ENCODE measurements around the gene RBM42. TPM values are rescaled to one million over a fixed set of nuclear protein-coding genes. Genes with fewer than 3 reads are reported as not detected.
"Not testable (repeated sequence)": the region's sequence is repeated elsewhere in the genome, so short reads cannot be mapped to it uniquely, and the experiment has no call there.

Gene RBM42, protein sequence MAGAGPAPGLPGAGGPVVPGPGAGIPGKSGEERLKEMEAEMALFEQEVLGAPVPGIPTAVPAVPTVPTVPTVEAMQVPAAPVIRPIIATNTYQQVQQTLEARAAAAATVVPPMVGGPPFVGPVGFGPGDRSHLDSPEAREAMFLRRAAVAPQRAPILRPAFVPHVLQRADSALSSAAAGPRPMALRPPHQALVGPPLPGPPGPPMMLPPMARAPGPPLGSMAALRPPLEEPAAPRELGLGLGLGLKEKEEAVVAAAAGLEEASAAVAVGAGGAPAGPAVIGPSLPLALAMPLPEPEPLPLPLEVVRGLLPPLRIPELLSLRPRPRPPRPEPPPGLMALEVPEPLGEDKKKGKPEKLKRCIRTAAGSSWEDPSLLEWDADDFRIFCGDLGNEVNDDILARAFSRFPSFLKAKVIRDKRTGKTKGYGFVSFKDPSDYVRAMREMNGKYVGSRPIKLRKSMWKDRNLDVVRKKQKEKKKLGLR
- polyA plus RNA-seq (2013, experiment 1 of 2; ENCODE audit: insufficient read length): 84.5 TPM
- polyA plus RNA-seq (2013, experiment 2 of 2; ENCODE audit: insufficient read length): 83.8 TPM

DNA sequence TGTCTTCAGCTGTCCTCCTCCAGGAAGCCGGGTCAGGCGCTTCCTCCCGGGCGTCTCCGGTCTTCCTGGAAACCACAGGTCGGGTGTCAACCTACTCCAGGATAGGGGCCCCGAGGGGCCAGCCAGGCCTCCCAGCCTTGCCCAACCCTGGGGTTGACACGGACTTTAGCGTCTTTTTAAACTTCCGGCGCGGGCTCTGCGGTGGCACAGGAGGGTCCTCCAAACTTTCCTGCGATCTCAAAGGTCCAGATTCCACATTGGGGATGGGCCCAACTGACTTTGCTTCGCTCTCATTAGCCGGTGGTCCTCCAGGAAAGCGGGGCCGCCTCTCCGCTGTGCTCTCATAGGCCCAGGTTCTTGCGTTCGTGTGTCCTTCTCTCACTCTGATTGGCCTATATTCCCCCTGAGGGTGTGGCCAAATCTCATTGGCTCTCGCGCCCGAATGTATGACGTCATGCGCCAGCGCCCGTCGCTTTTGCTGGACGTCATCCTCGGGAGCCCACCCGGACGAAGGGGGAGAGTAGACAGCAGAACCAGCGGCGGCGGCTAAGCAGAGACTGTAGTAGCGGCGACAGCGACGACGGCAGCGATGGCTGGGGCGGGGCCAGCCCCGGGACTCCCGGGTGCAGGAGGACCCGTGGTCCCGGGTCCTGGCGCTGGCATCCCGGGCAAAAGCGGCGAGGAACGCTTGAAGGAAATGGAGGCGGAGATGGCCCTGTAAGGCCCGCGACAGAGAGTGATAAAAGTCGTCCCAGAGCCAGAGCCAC lies at the start of gene RBM42:
RBM42 (plus strand) TSS at position 472 of the 767 bp plus-strand sequence; CDS start at position 590, 118 bp downstream.
- DNase-seq: peak; percentile 99

DNA sequence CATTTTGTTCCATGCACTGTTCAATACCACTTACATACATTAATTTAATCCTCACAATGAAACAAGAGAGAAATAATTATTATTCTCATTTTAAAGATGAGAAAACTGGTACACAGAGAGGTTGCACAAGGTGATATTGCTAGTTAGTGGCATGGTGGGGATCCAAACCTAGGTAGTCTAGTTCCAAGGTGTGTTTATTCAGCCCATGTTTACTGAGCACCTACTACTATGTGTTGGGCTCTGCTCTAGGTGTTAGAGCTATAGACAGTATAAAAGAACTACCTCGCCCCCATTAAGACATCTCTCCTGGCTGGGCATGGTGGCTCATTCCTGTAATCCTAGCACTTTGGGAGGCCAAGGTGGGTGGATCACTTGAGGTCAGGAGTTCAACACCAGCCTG lies 46.1 kb upstream of the RBM42 start:
- no peak for DNase-seq

DNA sequence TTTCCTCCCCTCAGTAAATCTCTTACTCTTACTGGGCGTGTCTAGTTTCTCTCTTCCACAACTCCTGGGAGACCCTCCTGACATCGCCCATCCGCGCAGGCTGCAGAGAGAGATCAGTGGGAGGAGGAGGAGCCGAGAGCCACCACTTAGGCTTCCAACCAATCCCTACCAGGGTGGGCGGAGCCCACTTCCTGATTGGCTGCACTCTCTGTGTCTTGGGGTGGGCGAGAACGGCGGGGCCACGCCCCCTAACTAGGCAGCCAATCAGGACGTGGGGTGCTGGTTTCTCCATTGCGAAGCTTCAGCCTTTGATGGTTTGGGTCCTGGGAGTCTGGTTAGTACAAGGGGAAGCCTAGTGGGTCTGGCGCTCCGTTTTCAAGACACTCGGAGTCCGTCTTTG lies 43.0 kb upstream of the RBM42 start, which contains the start of gene PMIS2:
PMIS2 (plus strand) TSS at position 326 of the 400 bp plus-strand sequence. CDS start 87 bp downstream, outside the sequence.
- no peak for DNase-seq

DNA sequence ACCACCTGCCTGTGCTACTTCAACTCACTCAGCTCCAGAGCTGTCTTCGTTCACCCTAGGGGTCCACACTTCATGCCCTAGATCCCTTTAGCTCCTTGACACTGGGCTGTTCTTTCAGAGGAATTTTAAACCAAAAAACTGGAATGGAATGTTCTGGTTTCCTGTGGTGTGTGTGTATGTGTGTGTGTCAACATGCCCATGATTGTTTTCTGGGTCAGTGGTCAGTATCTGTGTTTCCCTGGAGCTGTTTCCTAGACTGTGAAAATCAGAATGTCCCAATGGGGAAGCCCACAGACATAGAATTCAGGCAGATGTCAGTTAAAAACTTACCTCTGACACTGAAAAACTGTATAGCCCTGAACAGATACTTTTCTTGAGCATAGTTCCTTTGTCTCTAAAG lies 41.5 kb upstream of the RBM42 start:
- no peak for DNase-seq

DNA sequence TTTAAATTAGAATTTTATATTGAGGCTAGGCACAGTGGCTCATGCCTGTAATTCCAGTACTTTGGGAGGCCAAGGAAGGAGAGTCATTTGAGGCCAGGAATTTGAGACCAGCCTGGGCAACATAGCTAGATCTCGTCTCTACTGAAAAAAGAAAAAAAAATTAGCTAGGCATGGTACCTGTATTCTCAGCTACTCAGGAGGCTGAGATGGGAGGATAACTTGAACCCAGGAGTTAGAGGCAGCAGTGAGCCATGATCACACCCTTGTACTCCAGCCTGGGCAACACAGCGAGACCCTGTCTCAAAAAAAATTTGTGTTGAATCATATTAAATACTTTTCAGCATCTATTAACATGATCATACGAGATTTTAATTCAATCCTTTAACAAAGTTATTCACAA lies 38.0 kb upstream of the RBM42 start:
- no peak for DNase-seq

DNA sequence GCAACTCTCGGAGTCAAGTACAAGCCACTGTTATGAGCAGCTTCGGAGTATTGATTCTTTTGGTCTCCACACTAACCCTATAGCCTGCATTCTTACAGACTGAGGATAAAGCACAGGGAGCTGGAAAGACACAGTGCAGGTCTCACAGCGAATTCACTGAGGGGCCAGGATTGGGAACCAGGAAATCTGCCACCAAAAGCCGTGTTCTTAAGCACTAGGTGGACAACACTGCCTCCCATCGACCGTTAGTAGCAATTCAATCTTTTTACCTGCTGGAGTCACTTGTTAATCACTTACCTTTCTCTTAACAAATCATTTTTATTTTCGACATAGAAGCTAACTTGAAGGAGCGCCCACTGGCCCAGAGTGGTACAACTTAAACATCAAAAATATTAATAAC lies 36.6 kb upstream of the RBM42 start:
- DNase-seq: no peak

DNA sequence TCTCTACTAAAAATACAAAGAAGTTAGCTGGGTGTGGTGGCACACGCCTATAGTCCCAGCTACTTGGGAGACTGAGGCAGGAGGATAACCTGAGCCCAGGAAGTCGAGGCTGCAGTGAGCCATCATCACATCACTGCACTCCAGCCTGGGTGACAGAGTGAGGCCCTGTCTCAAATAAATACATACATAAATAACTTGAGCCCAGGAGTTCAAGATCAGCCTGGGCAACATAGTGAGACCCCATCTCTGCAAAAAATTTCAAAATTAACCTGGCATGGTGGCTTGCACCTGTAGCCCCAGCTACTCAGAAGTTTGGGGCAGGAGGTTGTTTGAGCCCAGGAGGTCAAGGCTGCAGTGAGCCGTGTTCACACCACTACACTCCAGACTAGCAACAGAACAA lies 33.8 kb upstream of the RBM42 start:
- not testable (repeated sequence) for DNase-seq

DNA sequence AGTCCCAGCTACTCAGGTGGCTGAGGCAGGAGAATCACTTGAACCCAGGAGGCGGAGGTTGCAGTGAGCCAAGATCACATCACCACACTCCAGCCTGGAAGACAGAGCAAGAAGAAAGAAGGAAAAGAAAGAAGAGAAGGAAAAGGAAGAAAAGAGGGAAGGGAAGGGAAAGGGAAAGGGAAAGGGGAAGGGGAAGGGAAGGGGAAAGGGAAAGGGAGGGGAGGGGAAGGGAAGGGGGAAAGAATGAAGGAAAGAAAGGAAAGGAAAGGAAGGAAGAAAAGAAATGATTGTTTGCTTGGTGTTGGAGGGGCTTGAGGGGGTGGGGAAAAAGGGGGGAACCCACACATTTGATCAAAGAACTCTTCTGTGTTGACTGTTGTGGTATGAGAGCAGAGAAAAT lies 32.9 kb upstream of the RBM42 start:
- DNase-seq: no peak

DNA sequence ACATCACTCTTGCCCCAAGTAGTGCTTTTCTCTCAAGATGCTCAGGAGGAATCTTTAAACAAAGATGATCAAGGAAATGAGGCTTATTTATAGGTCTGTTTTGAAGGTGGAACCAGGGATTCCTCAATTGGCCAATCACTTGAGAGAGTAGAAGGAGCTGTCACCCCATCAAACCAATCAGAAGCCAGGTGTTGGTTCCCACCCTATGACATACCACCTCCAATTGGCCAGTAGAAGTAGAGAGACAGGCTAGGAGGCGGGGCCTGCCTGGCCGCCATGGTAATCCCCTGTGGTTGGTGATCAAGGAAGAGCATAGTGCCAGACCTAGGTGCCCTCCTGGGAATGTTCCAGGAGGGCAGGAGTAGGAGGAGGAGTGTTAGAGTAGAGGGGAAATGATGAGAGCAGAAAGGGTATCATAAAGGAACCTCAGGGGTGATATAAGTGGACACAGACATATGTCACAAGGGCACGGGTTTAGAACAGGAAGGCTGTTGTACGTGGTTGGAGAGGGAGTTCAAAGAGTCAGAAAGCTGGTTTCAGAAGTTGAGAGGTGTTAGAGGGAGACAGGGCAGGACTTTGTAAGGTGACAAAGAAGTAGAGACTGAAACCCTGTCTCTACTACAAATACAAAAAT lies 32.4 kb upstream of the RBM42 start:
- DNase-seq: no peak

DNA sequence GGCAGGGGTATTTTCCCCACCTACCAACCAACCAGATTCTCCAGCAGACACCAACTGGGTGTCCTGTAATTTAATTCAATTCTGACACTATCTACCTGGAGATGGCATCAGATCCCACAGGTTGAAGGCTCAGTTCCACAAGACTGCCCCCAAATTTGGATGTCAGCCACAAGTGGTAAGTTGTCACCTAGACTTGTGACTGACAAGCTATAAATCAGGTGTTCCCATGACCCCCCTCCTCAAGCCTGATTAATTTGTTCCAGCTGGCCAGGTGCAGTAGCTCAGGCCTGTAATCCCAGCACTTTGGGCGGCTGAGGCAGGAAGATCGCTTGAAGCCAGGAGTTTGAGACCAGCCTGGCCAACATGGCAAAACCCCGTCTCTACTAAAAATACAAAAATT lies 26.9 kb upstream of the RBM42 start:
- DNase-seq: no peak

DNA sequence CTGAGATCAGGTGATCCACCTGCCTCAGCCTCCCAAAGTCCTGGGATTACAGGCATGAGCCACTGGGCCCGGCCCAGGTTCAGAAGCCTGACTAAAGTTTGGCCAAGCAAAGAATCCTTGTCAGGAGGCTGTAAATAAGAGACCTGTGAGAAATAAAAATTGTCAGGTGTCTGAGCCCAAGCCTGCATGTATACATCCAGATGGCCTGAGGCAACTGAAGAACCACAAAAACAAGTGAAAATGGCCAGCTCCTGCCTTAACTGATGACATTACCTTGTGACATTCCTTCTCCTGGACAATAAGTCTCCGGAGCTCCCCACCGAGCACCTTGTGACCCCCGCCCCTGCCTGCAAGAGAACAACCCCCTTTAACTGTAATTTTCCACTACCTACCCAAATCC lies 24.4 kb upstream of the RBM42 start:
- not testable (repeated sequence) for DNase-seq

DNA sequence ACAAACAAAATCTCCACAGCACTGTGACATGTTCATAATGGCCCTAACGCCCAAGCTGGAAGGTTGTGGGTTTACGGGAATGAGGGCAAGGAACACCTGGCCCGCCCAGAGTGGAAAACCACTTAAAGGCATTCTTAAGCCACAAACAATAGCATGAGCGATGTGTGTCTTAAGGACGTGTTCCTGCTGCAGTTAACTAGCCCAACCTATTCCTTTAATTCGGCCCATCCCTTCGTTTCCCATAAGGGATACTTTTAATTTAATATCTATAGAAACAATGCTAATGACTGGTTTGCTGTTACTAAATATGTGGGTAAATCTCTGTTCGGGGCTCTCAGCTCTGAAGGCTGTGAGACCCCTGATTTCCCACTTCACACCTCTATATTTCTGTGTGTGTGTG lies 21.7 kb upstream of the RBM42 start:
- not testable (repeated sequence) for DNase-seq

DNA sequence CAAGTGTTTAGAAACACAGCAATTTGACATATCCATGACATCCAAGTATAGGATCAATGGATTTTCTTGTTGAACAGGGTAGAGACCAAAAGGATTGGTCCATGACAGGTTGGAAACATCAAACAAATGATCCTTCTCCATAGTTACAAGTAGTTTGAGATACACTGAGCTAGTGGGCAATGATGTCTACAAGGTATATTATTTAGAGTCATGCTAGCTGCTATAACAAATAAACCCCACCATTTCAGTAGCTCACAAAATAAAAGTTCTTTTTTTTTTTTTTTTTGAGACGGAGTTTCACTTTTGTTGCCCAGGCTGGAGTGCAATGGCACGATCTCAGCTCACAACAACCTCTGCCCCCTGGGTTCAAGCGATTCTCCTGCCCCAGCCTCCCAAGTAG lies 21.2 kb upstream of the RBM42 start:
- DNase-seq: no peak

DNA sequence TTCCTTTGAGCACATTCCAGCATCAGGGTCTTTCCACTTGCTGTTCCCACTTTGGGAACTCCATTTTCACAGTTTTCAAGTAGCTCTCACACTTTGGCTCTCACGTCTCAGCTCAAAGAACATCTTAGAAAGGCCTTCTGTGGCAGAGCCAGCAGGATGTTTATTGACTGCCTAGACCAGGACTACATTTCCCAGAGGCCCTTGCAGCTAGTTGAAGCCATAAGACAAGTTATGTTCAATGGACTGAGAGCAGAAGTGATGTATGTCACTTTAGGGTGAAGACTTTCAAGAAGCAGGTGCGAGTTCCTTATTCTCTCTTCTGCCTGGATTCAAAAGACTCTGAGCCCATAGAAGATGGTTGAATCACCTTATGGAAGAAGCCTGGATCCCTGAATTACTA lies 20.6 kb upstream of the RBM42 start:
- no peak for DNase-seq

DNA sequence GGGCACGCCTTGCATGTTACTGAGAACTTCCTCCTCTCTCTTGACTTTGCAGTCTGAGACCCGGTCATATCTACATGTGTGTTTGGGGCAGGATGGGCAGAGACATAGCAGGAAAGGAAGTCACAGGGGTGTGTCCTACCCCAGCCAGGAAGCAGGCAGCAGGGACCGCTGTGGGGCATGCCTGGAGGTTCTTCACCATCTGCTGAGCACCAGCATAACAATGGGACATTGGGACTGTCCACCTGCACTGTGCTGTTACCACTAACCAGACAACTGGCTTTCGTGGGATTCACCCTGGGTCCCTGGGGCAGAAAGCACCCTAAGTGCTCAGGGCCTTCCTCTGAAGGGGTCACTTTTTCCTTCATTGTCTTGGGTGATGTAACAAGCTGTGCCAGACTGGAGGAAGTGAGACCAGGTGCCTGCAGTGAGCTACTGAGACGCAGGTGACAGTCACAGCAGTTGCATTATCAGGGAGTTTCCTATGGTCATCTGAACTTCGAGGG lies 18.9 kb upstream of the RBM42 start:
- DNase-seq: no peak

DNA sequence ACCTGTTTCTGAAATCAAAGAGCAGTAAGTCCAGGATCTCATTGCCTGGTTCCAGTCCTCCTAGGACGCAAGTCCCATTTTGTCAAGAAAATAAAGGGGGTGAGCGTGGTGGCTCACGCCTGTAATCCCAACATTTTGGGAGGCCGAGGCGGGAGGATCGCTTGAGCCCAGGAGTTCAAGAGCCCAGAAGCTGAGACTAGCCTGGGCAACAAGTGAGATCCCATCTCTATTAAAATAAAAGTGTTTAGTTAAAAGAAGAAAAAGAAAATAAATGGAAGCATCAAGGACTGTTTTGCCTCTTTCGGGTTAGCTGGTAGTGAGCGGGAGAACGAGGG lies 16.6 kb upstream of the RBM42 start:
- no peak for DNase-seq

DNA sequence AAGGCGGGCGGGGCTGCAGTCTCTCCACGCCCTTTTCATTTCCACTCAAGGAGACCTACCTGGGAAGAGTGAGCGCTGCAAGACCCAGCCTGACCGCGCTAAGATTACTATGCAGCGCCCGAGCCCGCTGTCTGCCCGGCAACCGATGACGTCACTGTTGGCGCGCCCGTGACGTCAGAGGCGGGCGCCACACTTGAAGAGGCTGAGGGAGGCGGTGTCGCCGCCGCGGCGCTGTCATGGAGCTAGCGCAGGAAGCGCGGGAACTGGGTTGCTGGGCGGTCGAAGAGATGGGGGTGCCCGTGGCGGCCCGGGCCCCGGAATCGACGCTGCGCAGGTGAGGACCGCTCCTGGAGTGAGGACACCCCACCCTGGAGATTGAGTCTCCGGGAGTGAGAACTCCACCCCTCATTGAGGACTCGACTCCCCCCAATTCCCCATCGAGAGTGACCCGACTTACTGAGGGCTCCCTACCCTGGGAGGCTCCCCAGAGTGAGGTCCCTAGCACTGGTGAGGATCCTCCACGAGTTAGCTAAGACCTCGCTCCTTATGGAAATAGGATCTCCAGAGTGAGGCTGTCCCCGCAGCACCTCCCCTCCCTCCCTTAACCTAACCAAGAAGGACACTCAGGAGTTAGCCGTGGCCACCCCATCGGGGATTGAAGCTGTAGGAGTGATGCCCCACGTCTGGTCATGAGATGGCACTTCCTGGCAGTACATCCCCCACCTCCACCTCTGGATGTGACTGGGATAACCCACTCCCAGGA lies 16.1 kb upstream of the RBM42 start, which contains the start of gene HAUS5:
HAUS5 (plus strand) TSS at position 177 of the 763 bp plus-strand sequence; CDS start at position 237, 60 bp downstream.
- peak; percentile 91 for DNase-seq

DNA sequence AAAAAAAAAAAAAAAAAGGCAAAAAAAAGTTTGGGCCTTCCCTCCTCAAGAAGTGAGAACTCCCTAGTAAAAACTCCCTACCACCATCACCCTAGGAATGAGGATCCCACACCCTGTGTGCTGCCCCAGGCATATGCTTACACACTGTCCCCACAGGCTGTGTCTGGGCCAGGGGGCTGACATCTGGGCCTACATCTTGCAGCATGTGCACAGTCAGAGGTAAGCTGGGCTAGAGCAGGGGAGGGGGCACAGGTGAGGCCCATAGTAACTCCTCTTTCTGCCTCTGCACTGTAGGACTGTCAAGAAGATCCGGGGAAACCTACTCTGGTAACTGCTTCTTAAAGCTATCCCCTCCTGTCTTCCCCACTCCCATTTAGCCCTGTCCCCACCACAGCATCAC lies 15.3 kb upstream of the RBM42 start:
- no peak for DNase-seq

DNA sequence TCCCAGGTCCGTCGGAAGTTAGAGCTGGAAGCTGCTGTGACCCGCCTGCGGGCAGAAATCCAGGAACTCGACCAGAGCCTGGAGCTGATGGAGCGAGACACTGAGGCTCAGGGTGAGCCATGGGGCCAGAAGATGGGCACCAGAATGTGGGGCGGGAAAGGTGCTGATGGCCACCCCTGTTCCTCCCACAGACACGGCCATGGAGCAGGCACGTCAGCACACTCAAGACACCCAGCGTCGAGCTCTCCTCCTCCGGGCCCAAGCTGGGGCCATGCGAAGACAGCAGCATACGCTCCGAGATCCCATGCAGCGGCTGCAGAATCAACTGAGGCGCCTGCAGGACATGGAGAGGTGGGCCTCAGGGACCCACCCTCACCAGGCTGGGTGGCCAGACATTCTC lies 13.8 kb upstream of the RBM42 start:
- DNase-seq: no peak

DNA sequence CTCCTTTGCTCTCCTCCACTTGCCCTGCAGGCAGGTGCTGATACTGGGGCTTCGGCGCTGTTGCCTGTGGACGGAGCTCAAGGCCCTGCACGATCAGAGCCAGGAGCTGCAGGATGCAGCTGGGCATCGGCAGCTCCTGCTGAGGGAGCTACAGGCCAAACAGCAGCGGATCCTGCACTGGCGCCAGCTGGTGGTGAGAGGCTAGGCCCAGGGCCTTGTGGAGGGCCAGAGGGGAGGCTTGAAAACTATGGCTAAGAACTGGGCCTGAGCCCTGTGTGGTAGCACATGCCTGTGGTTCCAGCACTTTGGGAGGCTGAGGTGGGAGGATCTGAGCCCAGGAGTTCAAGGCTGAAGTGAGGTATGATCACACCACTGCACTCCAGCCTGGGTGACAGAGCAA lies 10.0 kb upstream of the RBM42 start:
- DNase-seq: no peak

DNA sequence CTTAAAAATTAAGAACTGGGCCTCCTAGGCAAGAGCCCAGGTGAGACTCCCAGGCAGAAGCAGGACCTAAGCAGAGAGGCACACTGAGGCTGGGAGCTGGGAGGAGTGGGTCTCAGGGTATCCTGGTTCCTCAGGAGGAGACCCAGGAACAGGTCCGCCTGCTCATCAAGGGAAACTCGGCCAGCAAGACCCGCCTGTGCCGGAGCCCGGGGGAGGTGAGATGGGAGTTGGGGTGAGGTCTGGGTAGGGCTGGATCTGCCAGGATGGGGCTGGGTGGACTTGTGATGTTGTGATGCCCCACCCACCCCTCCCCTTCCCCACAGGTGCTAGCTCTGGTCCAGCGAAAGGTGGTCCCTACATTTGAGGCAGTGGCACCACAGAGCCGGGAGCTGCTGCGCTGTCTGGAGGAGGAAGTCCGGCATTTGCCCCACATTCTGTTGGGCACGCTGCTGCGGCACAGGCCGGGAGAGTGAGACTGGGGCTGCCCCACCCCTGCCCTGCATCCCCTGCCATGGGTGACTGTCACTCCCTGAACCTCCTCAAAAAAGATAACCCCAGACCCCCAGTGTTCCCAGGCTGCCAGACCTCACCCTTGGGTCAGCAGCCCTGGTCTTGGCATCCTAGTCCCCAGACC lies 9.4 kb upstream of the RBM42 start:
- DNase-seq: no peak

DNA sequence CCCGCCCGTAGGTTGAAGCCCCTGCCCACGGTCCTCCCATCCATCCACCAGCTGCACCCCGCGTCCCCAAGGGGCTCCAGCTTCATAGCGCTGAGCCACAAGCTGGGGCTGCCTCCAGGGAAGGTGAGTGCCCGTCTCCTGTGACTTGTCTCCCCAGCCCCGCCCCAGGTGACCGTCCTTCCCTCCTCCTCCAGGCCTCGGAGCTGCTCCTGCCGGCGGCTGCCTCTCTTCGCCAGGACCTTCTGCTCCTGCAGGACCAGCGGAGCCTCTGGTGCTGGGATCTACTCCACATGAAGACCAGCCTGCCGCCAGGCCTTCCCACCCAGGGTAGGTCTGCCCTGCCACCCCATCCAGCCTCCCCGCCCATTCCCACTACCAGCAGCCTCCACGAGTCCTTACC lies 8.8 kb upstream of the RBM42 start:
- no peak for DNase-seq

All from fibroblast of skin of abdomen (primary cell).